Activated CD8-positive, alpha-beta memory T cell treated with anti-CD3 and anti-CD28 coated beads, Interleukin-2, amount 10 ng/mL, durations not matched to agents 7 days and 5 days (primary cell): Measurements from ENCODE around the gene HSD11B1L. TPM values are rescaled to one million over a fixed set of nuclear protein-coding genes. Genes with fewer than 3 reads are reported as not detected.
"Not testable (repeated sequence)": the region's sequence is repeated elsewhere in the genome, so short reads cannot be mapped to it uniquely, and the experiment has no call there.

Experiments used
- ATAC-seq: fragments of 150-1000 bp; cut with Tn5 transposase; one replicate; pipeline ENCODE4 v1.10.0; 2021; ENCODE audit warnings: moderate library complexity
- CTCF ChIA-PET: fragments of 350-600 bp; sonication (Branson Sonifier 250); formaldehyde crosslinking; loops from one replicate; lab custom pipeline; 2021; ENCODE audit warnings: antibody characterized with exemption; lab: Charles Lee
- DNase-seq: peaks from one replicate; pipeline ENCODE4 v3.0.0-alpha.2; 2020
- H3K27ac Mint-ChIP-seq: one replicate; pipeline ENCODE4 v1.8.0; 2021; ENCODE audit warnings: mild to moderate bottlenecking, mixed read lengths
- H3K27me3 Mint-ChIP-seq: one replicate; pipeline ENCODE4 v1.8.0; 2021; ENCODE audit warnings: mixed read lengths
- H3K36me3 Mint-ChIP-seq: one replicate; pipeline ENCODE4 v1.8.0; 2021; ENCODE audit warnings: mild to moderate bottlenecking, mixed read lengths
- H3K4me1 Mint-ChIP-seq: one replicate; pipeline ENCODE4 v1.8.0; 2021; ENCODE audit warnings: mixed read lengths
- H3K4me3 Mint-ChIP-seq: one replicate; pipeline ENCODE4 v1.8.0; 2021; ENCODE audit warnings: mild to moderate bottlenecking, moderate library complexity, mixed read lengths
- H3K9me3 Mint-ChIP-seq: one replicate; pipeline ENCODE4 v1.8.0; 2022; ENCODE audit warnings: low read depth, mixed read lengths
- total RNA-seq, 2 experiments: library from RNA; stranded (reverse); gene quantifications; one replicate each; pipeline ENCODE4 v1.2.3, GENCODE V29; 2021

The HSD11B1L gene
- total RNA-seq, 2 experiments from 2014 or later = 1.0 to 2.4 TPM

- H3K9me3 Mint-ChIP-seq, H3K27ac Mint-ChIP-seq, H3K4me3 Mint-ChIP-seq, CTCF ChIA-PET, H3K27me3 Mint-ChIP-seq, ATAC-seq, H3K4me1 Mint-ChIP-seq, DNase-seq: not testable (repeated sequence)
- peaks cover 39% of the 10 kb centered on the region for H3K36me3 Mint-ChIP-seq
Measured at GRCh38 chr19:5702053-5702410, 21.2 kb downstream of the HSD11B1L start.

GRCh38 chr19:5703819-5704818 lies 23.3 kb downstream of the HSD11B1L start:
- CTCF ChIA-PET = no interaction called here

GRCh38 chr19:5705552-5705951 lies 24.7 kb downstream of the HSD11B1L start:
- ATAC-seq (no peak), DNase-seq (no peak)
- no peaks in the 10 kb centered on the region for H3K9me3 Mint-ChIP-seq
- no peaks in the 10 kb centered on the region for H3K27me3 Mint-ChIP-seq
- no peaks in the 10 kb centered on the region for H3K4me1 Mint-ChIP-seq
- CTCF ChIA-PET = interaction anchor here (1.2 kb wide), 2 partner anchors 12 to 16 kb away, joined by 4 to 5 read pairs; no protein-coding TSS in a partner anchor
- no peak overlapping the region for H3K27ac Mint-ChIP-seq
- peaks cover 38% of the 10 kb centered on the region for H3K36me3 Mint-ChIP-seq
- H3K4me3 Mint-ChIP-seq = no peak overlapping the region

More at GRCh38 chr19:5703819-5704818, 23.3 kb downstream of the HSD11B1L start:
- DNase-seq = no peak
- Mint-ChIP-seq H3K9me3 (no peaks in the 10 kb centered on the region), H3K36me3 (peaks cover 39% of the 10 kb centered on the region), H3K4me3 (no peak overlapping the region), H3K27me3 (no peaks in the 10 kb centered on the region), H3K27ac (no peak overlapping the region), H3K4me1 (no peaks in the 10 kb centered on the region)
- no peak for ATAC-seq

GRCh38 chr19:5706876-5707573 lies 26.2 kb downstream of the HSD11B1L start:
- CTCF ChIA-PET = interaction anchor here (1.1 kb wide), 1 partner anchor 17 kb away, joined by 5 read pairs; the partner anchor contains the start of gene RPL36
- ATAC-seq (no peak), DNase-seq (no peak)
- H3K9me3 Mint-ChIP-seq = no peaks in the 10 kb centered on the region
- no peak overlapping the region for H3K27ac Mint-ChIP-seq
- H3K4me1 Mint-ChIP-seq = no peaks in the 10 kb centered on the region
- H3K36me3 Mint-ChIP-seq = peaks cover 33% of the 10 kb centered on the region
- H3K4me3 Mint-ChIP-seq = no peak overlapping the region
- H3K27me3 Mint-ChIP-seq = no peaks in the 10 kb centered on the region

- CTCF ChIA-PET = interaction anchor here (0.6 to 1.1 kb wide), 2 partner anchors 10 to 18 kb away, joined by 3 to 5 read pairs; partner anchors contain the start of gene RPL36
- no peak for DNase-seq
- Mint-ChIP-seq H3K4me3 (no peak overlapping the region), H3K27ac (no peak overlapping the region), H3K27me3 (no peaks in the 10 kb centered on the region), H3K9me3 (no peaks in the 10 kb centered on the region), H3K36me3 (peaks cover 35% of the 10 kb centered on the region), H3K4me1 (no peaks in the 10 kb centered on the region)
- no peak for ATAC-seq
Measured at GRCh38 chr19:5707576-5708575, 27.0 kb downstream of the HSD11B1L start.

- no peak overlapping the region for H3K27ac Mint-ChIP-seq
Measured at GRCh38 chr19:5711025-5711424, 30.2 kb downstream of the HSD11B1L start.

GRCh38 chr19:5711713-5712161 lies 30.9 kb downstream of the HSD11B1L start:
- peaks cover 10% of the 10 kb centered on the region for H3K4me1 Mint-ChIP-seq
- H3K9me3 Mint-ChIP-seq = no peaks in the 10 kb centered on the region
- CTCF ChIA-PET = interaction anchor here (1.9 to 3.8 kb wide), 2 partner anchors 21 to 23 kb away, joined by 4 to 18 read pairs; partner anchors contain the start of gene RPL36
- ATAC-seq = no peak
- H3K36me3 Mint-ChIP-seq = peaks cover 35% of the 10 kb centered on the region
- DNase-seq = no peak
- no peak overlapping the region for H3K4me3 Mint-ChIP-seq
- H3K27ac Mint-ChIP-seq = no peak overlapping the region
- no peaks in the 10 kb centered on the region for H3K27me3 Mint-ChIP-seq

More at GRCh38 chr19:5711025-5711424, 30.2 kb downstream of the HSD11B1L start:
- CTCF ChIA-PET = interaction anchor here (1.9 to 3.8 kb wide), 2 partner anchors 20 to 22 kb away, joined by 4 to 18 read pairs; partner anchors contain the start of gene RPL36
- Mint-ChIP-seq H3K4me3 (no peak overlapping the region), H3K36me3 (peaks cover 36% of the 10 kb centered on the region), H3K4me1 (peaks cover 7% of the 10 kb centered on the region), H3K9me3 (no peaks in the 10 kb centered on the region), H3K27me3 (no peaks in the 10 kb centered on the region)
- ATAC-seq (no peak), DNase-seq (no peak)

- H3K36me3 Mint-ChIP-seq = peaks cover 35% of the 10 kb centered on the region
- no peaks in the 10 kb centered on the region for H3K27me3 Mint-ChIP-seq
- CTCF ChIA-PET = interaction anchor here (1.9 to 3.8 kb wide), 2 partner anchors 22 to 24 kb away, joined by 6 to 18 read pairs; partner anchors contain the start of gene RPL36
- H3K9me3 Mint-ChIP-seq = no peaks in the 10 kb centered on the region
- DNase-seq = no peak
- no peak for ATAC-seq
- H3K4me1 Mint-ChIP-seq = peaks cover 24% of the 10 kb centered on the region
- H3K27ac Mint-ChIP-seq = no peak overlapping the region
- no peak overlapping the region for H3K4me3 Mint-ChIP-seq
Measured at GRCh38 chr19:5713228-5713627, 32.4 kb downstream of the HSD11B1L start.

GRCh38 chr19:5714816-5715215 lies 34.0 kb downstream of the HSD11B1L start:
- ATAC-seq (no peak), DNase-seq (no peak)
- Mint-ChIP-seq H3K27me3 (no peaks in the 10 kb centered on the region), H3K27ac (no peak overlapping the region), H3K9me3 (no peaks in the 10 kb centered on the region), H3K4me1 (peaks cover 33% of the 10 kb centered on the region), H3K36me3 (peaks cover 41% of the 10 kb centered on the region), H3K4me3 (no peak overlapping the region)
- CTCF ChIA-PET = interaction anchor here (1.7 to 3.8 kb wide), 3 partner anchors 24 to 28 kb away, joined by 5 to 18 read pairs (median 6); partner anchors contain the start of gene RPL36

GRCh38 chr19:5717215-5717935 lies 36.5 kb downstream of the HSD11B1L start:
- CTCF ChIA-PET = interaction anchor here (0.6 to 6.5 kb wide), 3 partner anchors 9 to 29 kb away, joined by 3 to 122 read pairs (median 4); partner anchors contain the start of gene RPL36
- no peak for ATAC-seq
- Mint-ChIP-seq H3K27me3 (no peaks in the 10 kb centered on the region), H3K9me3 (no peaks in the 10 kb centered on the region), H3K4me3 (peak overlapping the region; percentile 92), H3K36me3 (peaks cover 31% of the 10 kb centered on the region), H3K27ac (peak overlapping the region; percentile 98), H3K4me1 (peaks cover 40% of the 10 kb centered on the region)
- DNase-seq = no peak

- no peaks in the 10 kb centered on the region for H3K27me3 Mint-ChIP-seq
- H3K4me3 Mint-ChIP-seq = peak overlapping the region; percentile 92
- peaks cover 40% of the 10 kb centered on the region for H3K4me1 Mint-ChIP-seq
- ATAC-seq (no peak), DNase-seq (peak; percentile 47)
- H3K27ac Mint-ChIP-seq = peak overlapping the region; percentile 98
- no peaks in the 10 kb centered on the region for H3K9me3 Mint-ChIP-seq
- H3K36me3 Mint-ChIP-seq = peaks cover 29% of the 10 kb centered on the region
- CTCF ChIA-PET = interaction anchor here (0.7 to 6.5 kb wide), 6 partner anchors 10 to 1136 kb away, joined by 3 to 122 read pairs (median 3); partner anchors contain the start of genes DUS3L and RPL36
Measured at GRCh38 chr19:5718037-5718578, 37.3 kb downstream of the HSD11B1L start.
